Smooth muscle cell (in vitro differentiated cells): Measurements from ENCODE around the gene BRIP1. TPM values are rescaled to one million over a fixed set of nuclear protein-coding genes. Genes with fewer than 3 reads are reported as not detected.

Experiments used
- DNase-seq: peaks from one replicate; lab custom pipeline; 2025; ENCODE audit not compliant: unreplicated experiment; lab: John Stamatoyannopoulos, UW
- H2AFZ ChIP-seq: fragments of 200-600 bp; sonication (generic); 2 replicates; pipeline ENCODE4 v1.6.0; 2016; ENCODE audit warnings: antibody characterized with exemption, low read depth, mild to moderate bottlenecking
- H3F3A ChIP-seq: fragments of 200-600 bp; sonication (generic); 2 replicates; pipeline ENCODE4 v1.6.0; 2017; ENCODE audit warnings: antibody characterized with exemption, low read depth
- H3K27ac ChIP-seq: fragments of 200-600 bp; sonication (generic); 2 replicates; pipeline ENCODE4 v1.5.1; 2016; ENCODE audit warnings: low read depth, mild to moderate bottlenecking
- H3K27me3 ChIP-seq: fragments of 200-600 bp; sonication (generic); 2 replicates; pipeline ENCODE4 v1.6.1; 2016; ENCODE audit warnings: low read depth, mild to moderate bottlenecking
- H3K36me3 ChIP-seq: fragments of 200-600 bp; sonication (generic); 2 replicates; pipeline ENCODE4 v1.5.1; 2016; ENCODE audit warnings: low read depth
- H3K4me1 ChIP-seq: fragments of 200-600 bp; sonication (generic); 2 replicates; pipeline ENCODE4 v1.5.1; 2016; ENCODE audit warnings: low read depth
- H3K4me2 ChIP-seq: fragments of 200-600 bp; sonication (generic); 2 replicates; pipeline ENCODE4 v1.6.0; 2016; ENCODE audit warnings: mild to moderate bottlenecking
- H3K4me3 ChIP-seq: fragments of 200-600 bp; sonication (generic); 2 replicates; pipeline ENCODE4 v1.5.1; 2016; ENCODE audit warnings: mild to moderate bottlenecking
- H3K79me2 ChIP-seq: fragments of 200-600 bp; sonication (generic); 2 replicates; pipeline ENCODE4 v1.6.0; 2016; ENCODE audit warnings: low read depth, mild to moderate bottlenecking
- H3K9ac ChIP-seq: fragments of 200-600 bp; sonication (generic); 2 replicates; pipeline ENCODE4 v1.6.0; 2016; ENCODE audit warnings: low read depth
- H3K9me3 ChIP-seq: fragments of 200-600 bp; sonication (generic); replicated peaks from 2 replicates; pipeline ENCODE4 v1.5.1; 2016; ENCODE audit warnings: low read depth
- H4K20me1 ChIP-seq: fragments of 200-600 bp; sonication (generic); 2 replicates; pipeline ENCODE4 v1.6.0; 2016; ENCODE audit warnings: low read depth
- CTCF ChIP-seq: fragments of 200-600 bp; sonication (generic); IDR thresholded peaks from 2 replicates; pipeline ENCODE4 v1.5.1; 2017; ENCODE audit warnings: borderline replicate concordance, mild to moderate bottlenecking, antibody characterized with exemption; ENCODE audit not compliant: insufficient read depth, poor library complexity, severe bottlenecking
- WGBS: methylation state at CpG from one replicate; pipeline ENCODE4 v1.1.7; 2016; ENCODE audit warnings: low lambda C conversion rate; 5-methylcytosine and 5-hydroxymethylcytosine counted together
- polyA plus RNA-seq: library from polyadenylated mRNA; unstranded; fragments of >200 nt; fragmentation: Nextera tagmentation; extraction: Ambion mirVana; gene quantifications from 2 replicates; pipeline ENCODE4 v1.2.1, GENCODE V29; 2016
- total RNA-seq: library from RNA; depleted of rRNA; stranded (reverse); fragments of >200 nt; gene quantifications from 2 replicates; pipeline ENCODE4 v1.2.3, GENCODE V29; 2014

The BRIP1 gene
- total and polyA plus RNA-seq, 2 experiments from 2014 or later: 0.71 to 9.1 TPM

- Histone ChIP-seq H2AFZ (no peak overlapping the region), H3K4me1 (no peaks in the 10 kb centered on the region), H3K27ac (no peak overlapping the region), H3K9me3 (peaks cover 3% of the 10 kb centered on the region), H3K27me3 (no peaks in the 10 kb centered on the region), H4K20me1 (no peaks in the 10 kb centered on the region), H3K79me2 (no peaks in the 10 kb centered on the region), H3K9ac (no peak overlapping the region), H3K4me2 (no peak overlapping the region), H3K4me3 (no peak overlapping the region), H3F3A (no peaks in the 10 kb centered on the region), H3K36me3 (peaks cover 12% of the 10 kb centered on the region)
- WGBS: 94% methylated on average over 3 of the region's 3 CpGs
- no peak for DNase-seq
- no peak for TF ChIP-seq CTCF
Observed at GRCh38 chr17:61746248-61746985, 116.9 kb downstream of the BRIP1 start.

- Histone ChIP-seq H3K36me3 (peaks cover 9% of the 10 kb centered on the region), H3K9ac (no peak overlapping the region), H3K9me3 (peaks cover 3% of the 10 kb centered on the region), H4K20me1 (no peaks in the 10 kb centered on the region), H3K4me3 (no peak overlapping the region), H3K27ac (no peak overlapping the region), H3K4me2 (no peak overlapping the region), H2AFZ (no peak overlapping the region), H3K4me1 (no peaks in the 10 kb centered on the region), H3K79me2 (no peaks in the 10 kb centered on the region), H3F3A (no peaks in the 10 kb centered on the region), H3K27me3 (no peaks in the 10 kb centered on the region)
- no peak for TF ChIP-seq CTCF
- no peak for DNase-seq
Observed at GRCh38 chr17:61744804-61745203, 118.5 kb downstream of the BRIP1 start.

GRCh38 chr17:61744252-61744651 is 119.1 kb downstream of the BRIP1 start:
- H3K9ac ChIP-seq: no peak overlapping the region
- H3K4me2 ChIP-seq: no peak overlapping the region
- peaks cover 7% of the 10 kb centered on the region for H3K36me3 ChIP-seq
- H3K9me3 ChIP-seq: peaks cover 3% of the 10 kb centered on the region
- no peaks in the 10 kb centered on the region for H3F3A ChIP-seq
- no peak overlapping the region for H3K27ac ChIP-seq
- no peaks in the 10 kb centered on the region for H3K4me1 ChIP-seq
- no peaks in the 10 kb centered on the region for H3K27me3 ChIP-seq
- no peak overlapping the region for H2AFZ ChIP-seq
- no peaks in the 10 kb centered on the region for H3K79me2 ChIP-seq
- WGBS: over 99% methylated on average over 3 of the region's 3 CpGs
- TF ChIP-seq CTCF: no peak
- no peaks in the 10 kb centered on the region for H4K20me1 ChIP-seq
- no peak for DNase-seq
- H3K4me3 ChIP-seq: no peak overlapping the region

GRCh38 chr17:61743766-61744165 is 119.6 kb downstream of the BRIP1 start:
- WGBS: 99% methylated on average over 6 of the region's 6 CpGs
- H3F3A ChIP-seq: no peaks in the 10 kb centered on the region
- peaks cover 7% of the 10 kb centered on the region for H3K36me3 ChIP-seq
- no peak for DNase-seq
- no peak overlapping the region for H3K4me2 ChIP-seq
- H3K79me2 ChIP-seq: no peaks in the 10 kb centered on the region
- no peaks in the 10 kb centered on the region for H4K20me1 ChIP-seq
- H3K4me3 ChIP-seq: no peak overlapping the region
- H3K27ac ChIP-seq: no peak overlapping the region
- no peak overlapping the region for H3K9ac ChIP-seq
- no peak overlapping the region for H2AFZ ChIP-seq
- peaks cover 3% of the 10 kb centered on the region for H3K9me3 ChIP-seq
- H3K4me1 ChIP-seq: no peaks in the 10 kb centered on the region
- no peak for TF ChIP-seq CTCF
- H3K27me3 ChIP-seq: no peaks in the 10 kb centered on the region
